HL-60/S4 treated with phorbol 12-myristate 13-acetate at 8.2 ng/mL for 4 days and 3 days (cell line): ENCODE data around the gene ADCY1.

ENCODE experiments used
- in situ Hi-C: fragments of 300-500 bp; cut with MboI; formaldehyde crosslinking; loops from 2 replicates; pipeline ENCODE4 v1.15.0; 2022; ENCODE audit warnings: low sequenced_read_pairs

ADCY1 gene

GRCh38 chr7:45708046-45708950 is 134.1 kb downstream of the ADCY1 start:
- in situ Hi-C loops = no loop called here

GRCh38 chr7:45709168-45710042 is 135.2 kb downstream of the ADCY1 start:
- in situ Hi-C loops = no loop called here

- in situ Hi-C loops = no loop called here
Observed at GRCh38 chr7:45710271-45711160, 136.3 kb downstream of the ADCY1 start.

- in situ Hi-C loops = no loop called here
Observed at GRCh38 chr7:45711161-45711490, 137.0 kb downstream of the ADCY1 start.

- in situ Hi-C loops = no loop called here
Observed at GRCh38 chr7:45712057-45712689, 138.0 kb downstream of the ADCY1 start.

- in situ Hi-C loops = no loop called here
Observed at GRCh38 chr7:45712872-45713668, 138.9 kb downstream of the ADCY1 start.

GRCh38 chr7:45713669-45714520 is 139.7 kb downstream of the ADCY1 start:
- in situ Hi-C loops = no loop called here

- in situ Hi-C loops = no loop called here
Observed at GRCh38 chr7:45714521-45714820, 140.3 kb downstream of the ADCY1 start.

GRCh38 chr7:45715471-45716352 is 141.5 kb downstream of the ADCY1 start:
- in situ Hi-C loops = no loop called here

- in situ Hi-C loops = no loop called here
Observed at GRCh38 chr7:45716380-45717203, 142.4 kb downstream of the ADCY1 start.

- in situ Hi-C loops = no loop called here
Observed at GRCh38 chr7:45717537-45718235, 143.5 kb downstream of the ADCY1 start.

GRCh38 chr7:45718464-45719330 is 144.5 kb downstream of the ADCY1 start:
- in situ Hi-C loops = no loop called here

GRCh38 chr7:45720989-45721388 is 146.8 kb downstream of the ADCY1 start:
- in situ Hi-C loops = no loop called here

GRCh38 chr7:45721686-45722598 is 147.8 kb downstream of the ADCY1 start:
- in situ Hi-C loops = no loop called here
